Neuronal stem cell (in vitro differentiated cells): ENCODE results near the gene TNIK.

Experiments used
- DNase-seq: peaks from one replicate; pipeline ENCODE4 v3.0.0-alpha.2; 2013; ENCODE audit warnings: low spot score
- H2AFZ ChIP-seq: one replicate; pipeline ENCODE4 v1.6.1; 2013; ENCODE audit warnings: mild to moderate bottlenecking, low read length, inconsistent platforms
- H2AK5ac ChIP-seq: 2 replicates; pipeline ENCODE4 v1.6.1; 2013; ENCODE audit warnings: low read depth, mild to moderate bottlenecking, inconsistent platforms, low read length, moderate library complexity, mixed read lengths
- H2BK120ac ChIP-seq: 2 replicates; pipeline ENCODE4 v1.6.1; 2013; ENCODE audit warnings: low read depth, mild to moderate bottlenecking, inconsistent platforms, low read length, moderate library complexity, mixed read lengths
- H2BK12ac ChIP-seq: one replicate; pipeline ENCODE4 v1.6.1; 2013; ENCODE audit warnings: low read length, inconsistent platforms
- H2BK15ac ChIP-seq: 2 replicates; pipeline ENCODE4 v1.6.1; 2013; ENCODE audit warnings: mild to moderate bottlenecking, low read length, inconsistent platforms, mixed read lengths
- H2BK5ac ChIP-seq: one replicate; pipeline ENCODE4 v1.6.1; 2013; ENCODE audit warnings: inconsistent platforms, mild to moderate bottlenecking, low read length, moderate library complexity
- H3K14ac ChIP-seq: one replicate; pipeline ENCODE4 v1.6.1; 2013; ENCODE audit warnings: low read length, inconsistent platforms
- H3K18ac ChIP-seq: 2 replicates; pipeline ENCODE4 v1.6.1; 2013; ENCODE audit warnings: low read length, inconsistent platforms
- H3K23ac ChIP-seq: 2 replicates; pipeline ENCODE4 v1.6.1; 2013; ENCODE audit warnings: low read depth, mild to moderate bottlenecking, mixed read lengths, low read length, inconsistent platforms; ENCODE audit not compliant: poor library complexity
- H3K27ac ChIP-seq: replicated peaks from 3 replicates; pipeline ENCODE4 v1.5.1; 2013; ENCODE audit warnings: low read length, inconsistent platforms
- H3K27me3 ChIP-seq, 3 experiments: 2 replicates each; pipeline ENCODE4 v1.6.1; 2013; ENCODE audit warnings: low read length in 3 of 3, mild to moderate bottlenecking in 2 of 3, inconsistent platforms in 1 of 3, low read depth in 1 of 3, mixed read lengths in 1 of 3, moderate library complexity in 1 of 3; ENCODE audit not compliant: control insufficient read depth in 3 of 3, insufficient read depth in 3 of 3
- H3K36me3 ChIP-seq, 2 donors: replicated peaks in 1 of 2; 2 replicates each; pipeline ENCODE4 v1.6.1; 2013; ENCODE audit warnings: low read length in 2 of 2; ENCODE audit not compliant: control insufficient read depth in 2 of 2, insufficient read depth in 2 of 2
- H3K4ac ChIP-seq: 2 replicates; pipeline ENCODE4 v1.6.1; 2013; ENCODE audit warnings: inconsistent platforms, mild to moderate bottlenecking, low read length, moderate library complexity
- H3K4me1 ChIP-seq, 2 donors: 1 replicate in 1 of 2; 2 replicates in 1 of 2; pipeline ENCODE4 v1.6.1; 2013; ENCODE audit warnings: low read length in 2 of 2, low read depth in 1 of 2; ENCODE audit not compliant: control insufficient read depth in 2 of 2, insufficient read depth in 1 of 2
- H3K4me2 ChIP-seq: one replicate; pipeline ENCODE4 v1.6.1; 2013; ENCODE audit warnings: mild to moderate bottlenecking, low read length, inconsistent platforms; ENCODE audit not compliant: insufficient read depth, poor library complexity, severe bottlenecking
- H3K4me3 ChIP-seq, 2 donors: 2 replicates each; pipeline ENCODE4 v1.5.1; 2013; ENCODE audit warnings: low read length in 2 of 2, mild to moderate bottlenecking in 2 of 2, inconsistent platforms in 1 of 2, moderate library complexity in 1 of 2
- H3K79me1 ChIP-seq: one replicate; pipeline ENCODE4 v1.6.1; 2013; ENCODE audit warnings: low read depth, mild to moderate bottlenecking, inconsistent platforms, low read length, moderate library complexity
- H3K9ac ChIP-seq: one replicate; pipeline ENCODE4 v1.6.1; 2013; ENCODE audit warnings: mild to moderate bottlenecking, low read depth, low read length, inconsistent platforms; ENCODE audit not compliant: poor library complexity
- H3K9me3 ChIP-seq, 2 donors: replicated peaks in 1 of 2; 2 replicates each; pipeline versions ENCODE3 to v1.6.1; 2013; ENCODE audit warnings: low read length in 2 of 2, mild to moderate bottlenecking in 2 of 2, inconsistent platforms in 1 of 2, low read depth in 1 of 2, mixed read lengths in 1 of 2, moderate library complexity in 1 of 2; ENCODE audit not compliant: control insufficient read depth in 2 of 2, insufficient read depth in 1 of 2
- H4K8ac ChIP-seq: one replicate; pipeline ENCODE4 v1.6.1; 2013; ENCODE audit warnings: low read depth, mild to moderate bottlenecking, inconsistent platforms, low read length, moderate library complexity
- H4K91ac ChIP-seq: one replicate; pipeline ENCODE4 v1.6.1; 2013; ENCODE audit warnings: low read length, low read depth, mild to moderate bottlenecking, inconsistent platforms; ENCODE audit not compliant: poor library complexity
- WGBS, 2 donors: extraction: QIAGEN DNeasy Blood & Tissue Kit; methylation state at CpG; one replicate each; pipeline ENCODE4 v1.1.7; 2013; ENCODE audit warnings: missing lambda C conversion rate in 2 of 2, mixed read lengths in 1 of 2; ENCODE audit not compliant: insufficient read length in 2 of 2, insufficient replicate concordance in 1 of 2; ENCODE audit errors: extremely low coverage in 2 of 2; 5-methylcytosine and 5-hydroxymethylcytosine counted together

The TNIK gene

GRCh38 chr3:171320750-171321558 is 139.3 kb downstream of the TNIK start:
- Histone ChIP-seq H3K79me1 (no peaks in the 10 kb centered on the region), H2BK120ac (no peak overlapping the region), H3K18ac (no peak overlapping the region), H2AFZ (no peak overlapping the region), H4K91ac (no peak overlapping the region), H4K8ac (no peak overlapping the region), H2BK15ac (no peak overlapping the region), H3K36me3 (no peaks in the 10 kb centered on the region), H3K4me2 (no peak overlapping the region), H3K4ac (no peak overlapping the region), H2BK12ac (no peak overlapping the region), H2BK5ac (no peak overlapping the region), H3K4me1 (peaks cover 3 to 20% of the 10 kb centered on the region in 2 donors), H3K9ac (no peak overlapping the region), H2AK5ac (no peak overlapping the region), H3K14ac (no peak overlapping the region), H3K27ac (no peak overlapping the region), H3K4me3 (no peak overlapping the region), H3K23ac (no peak overlapping the region), H3K27me3 (no peaks in the 10 kb centered on the region), H3K9me3 (peaks cover 0 to 2% of the 10 kb centered on the region in 2 donors)
- DNase-seq = no peak
- no CpG with 5 or more reads among the region's 7 CpGs for WGBS, 2 donors

DNA sequence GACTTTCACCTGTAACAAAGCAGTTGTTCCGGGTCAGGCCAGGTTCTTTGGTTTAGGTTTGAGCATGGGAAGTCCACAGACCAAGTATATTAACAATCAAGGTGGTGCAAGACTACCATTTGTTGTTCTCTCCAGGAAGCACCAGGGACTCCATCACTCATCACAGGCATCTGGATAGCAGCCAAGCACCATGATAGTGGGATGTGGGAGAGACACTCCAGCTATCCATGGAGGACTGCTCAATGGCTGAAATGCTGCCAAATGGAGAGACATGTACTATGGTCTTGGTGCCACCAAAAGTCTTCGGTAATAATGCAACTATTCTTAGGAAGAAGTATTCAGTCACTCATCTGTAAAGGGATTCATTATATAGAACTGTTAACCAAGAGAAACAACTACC is 143.0 kb downstream of the TNIK start:
- no peak overlapping the region for H3K14ac ChIP-seq
- no peak for DNase-seq
- H3K4ac ChIP-seq = no peak overlapping the region
- no peak overlapping the region for H4K91ac ChIP-seq
- H3K4me1 ChIP-seq = peaks cover 2 to 19% of the 10 kb centered on the region in 2 donors
- H3K9me3 ChIP-seq = no peaks in the 10 kb centered on the region
- no peak overlapping the region for H3K23ac ChIP-seq
- H2BK5ac ChIP-seq = no peak overlapping the region
- no peak overlapping the region for H4K8ac ChIP-seq
- no peak overlapping the region for H3K27ac ChIP-seq
- no peak overlapping the region for H3K4me3 ChIP-seq
- no peak overlapping the region for H2BK120ac ChIP-seq
- no peak overlapping the region for H2BK15ac ChIP-seq
- no peak overlapping the region for H2AK5ac ChIP-seq
- no peak overlapping the region for H2AFZ ChIP-seq
- no peaks in the 10 kb centered on the region for H3K27me3 ChIP-seq
- WGBS, 2 donors = no CpG with 5 or more reads among the region's 2 CpGs
- H3K18ac ChIP-seq = no peak overlapping the region
- H3K9ac ChIP-seq = no peak overlapping the region
- H3K36me3 ChIP-seq = no peaks in the 10 kb centered on the region
- H3K79me1 ChIP-seq = no peaks in the 10 kb centered on the region
- H2BK12ac ChIP-seq = no peak overlapping the region
- H3K4me2 ChIP-seq = no peak overlapping the region

- H3K9me3 ChIP-seq = no peaks in the 10 kb centered on the region
These were observed 144.3 kb downstream of the TNIK start for GRCh38 chr3:171315919-171316318.

DNA sequence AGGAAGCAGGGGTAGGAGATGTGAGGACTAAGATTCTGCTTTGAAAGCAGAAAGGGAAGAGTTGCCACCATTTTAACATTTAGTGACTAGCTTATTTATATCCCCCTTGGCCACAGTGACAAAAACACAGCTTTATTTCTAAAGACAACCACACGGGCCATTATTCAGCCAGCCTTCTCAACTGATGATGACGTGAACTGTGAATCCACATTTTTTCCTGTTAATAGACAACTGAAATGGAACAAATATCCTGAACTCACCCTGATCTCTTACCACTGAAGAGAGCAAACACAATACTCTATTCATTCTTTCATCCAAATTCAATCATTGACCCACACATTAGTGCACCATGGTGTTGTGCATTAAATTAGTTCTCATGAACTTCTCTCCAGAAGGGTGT is 145.1 kb downstream of the TNIK start:
- Histone ChIP-seq H3K27ac (no peak overlapping the region), H3K18ac (no peak overlapping the region), H2BK15ac (no peak overlapping the region), H3K36me3 (no peaks in the 10 kb centered on the region), H3K14ac (no peak overlapping the region), H3K23ac (no peak overlapping the region), H3K4me3 (no peak overlapping the region), H3K27me3 (no peaks in the 10 kb centered on the region), H3K4me2 (no peak overlapping the region), H3K79me1 (no peaks in the 10 kb centered on the region), H3K4ac (no peak overlapping the region), H2AK5ac (no peak overlapping the region), H3K9me3 (no peaks in the 10 kb centered on the region), H2BK120ac (no peak overlapping the region), H2AFZ (no peak overlapping the region), H3K4me1 (peaks cover 0 to 3% of the 10 kb centered on the region in 2 donors), H2BK5ac (no peak overlapping the region), H3K9ac (no peak overlapping the region), H4K91ac (no peak overlapping the region), H4K8ac (no peak overlapping the region), H2BK12ac (no peak overlapping the region)
- no CpG with 5 or more reads among the region's 2 CpGs for WGBS, 2 donors
- no peak for DNase-seq

More at GRCh38 chr3:171315919-171316318, 144.3 kb downstream of the TNIK start:
- Histone ChIP-seq H3K27me3 (no peaks in the 10 kb centered on the region), H3K79me1 (no peaks in the 10 kb centered on the region), H3K27ac (no peak overlapping the region), H2AFZ (no peak overlapping the region), H3K4me1 (peaks cover 2 to 7% of the 10 kb centered on the region in 2 donors), H3K4me2 (no peak overlapping the region), H2BK120ac (no peak overlapping the region), H4K8ac (no peak overlapping the region), H3K4ac (no peak overlapping the region), H2AK5ac (no peak overlapping the region), H3K14ac (no peak overlapping the region), H2BK12ac (no peak overlapping the region), H3K18ac (no peak overlapping the region), H3K4me3 (no peak overlapping the region), H2BK15ac (no peak overlapping the region), H4K91ac (no peak overlapping the region), H3K36me3 (no peaks in the 10 kb centered on the region), H3K9ac (no peak overlapping the region), H3K23ac (no peak overlapping the region), H2BK5ac (no peak overlapping the region)
- DNase-seq = no peak
- WGBS, 2 donors = no CpG with 5 or more reads among the region's 4 CpGs
